ENCODE data around the gene CTIF. TPM values are rescaled to one million over a fixed set of nuclear protein-coding genes. Genes with fewer than 3 reads are reported as not detected.
"Not testable (repeated sequence)": the region's sequence is repeated elsewhere in the genome, so short reads cannot be mapped to it uniquely, and the experiment has no call there.

The CTIF gene
- total and polyA plus RNA-seq, 10 donors, result 5.2 to 39.2 (median 18.5) TPM

GRCh38 chr18:48868468-48869466 is 329.9 kb downstream of the CTIF start:
- no peaks in the 10 kb centered on the region for H3K27me3 ChIP-seq (replicated peaks in 1 of 7)
- 47 to 56% (median 51%) methylated on average over 14 of the region's 14 CpGs for WGBS, 5 donors
- peak overlapping the region in 7 of 8 donors; percentile 35 to 81 (median 62) for H3K27ac ChIP-seq
- no peaks in the 10 kb centered on the region for H3K36me3 ChIP-seq
- TF ChIP-seq POLR2A (IDR thresholded peaks at IDR 0.05), result no peak
- no peak for TF ChIP-seq CTCF (IDR thresholded peaks at IDR 0.05 in 8 of 11, conservative IDR thresholded peaks at IDR 0.05 in 3 of 11)
- TF ChIP-seq POLR2AphosphoS5 (IDR thresholded peaks at IDR 0.05), result peak in 1 of 3 donors; percentile 48
- H3K4me3 ChIP-seq, result no peak overlapping the region
- peaks cover 0 to 11% (median 9%) of the 10 kb centered on the region in 8 donors for H3K9me3 ChIP-seq
- peak; percentile 88 for DNase-seq
- peaks cover 0 to 35% (median 17%) of the 10 kb centered on the region in 6 donors for H3K4me1 ChIP-seq
- intact Hi-C loops (cut with DNase I; ENCODE audit: low total_unique reads), result no loop called here

- H3K4me3 ChIP-seq, result no peak overlapping the region
- peaks cover 0 to 35% (median 17%) of the 10 kb centered on the region in 6 donors for H3K4me1 ChIP-seq
- peak; percentile 78 for DNase-seq
- H3K27ac ChIP-seq, result peak overlapping the region in 5 of 8 donors; percentile 35 to 81 (median 75)
- TF ChIP-seq POLR2AphosphoS5 (IDR thresholded peaks at IDR 0.05), result no peak
- no peak for TF ChIP-seq CTCF (IDR thresholded peaks at IDR 0.05 in 8 of 11, conservative IDR thresholded peaks at IDR 0.05 in 3 of 11)
- TF ChIP-seq POLR2A (IDR thresholded peaks at IDR 0.05), result no peak
- WGBS, 5 donors, result 75 to 88% (median 86%) methylated on average over 3 to 5 of the region's 5 CpGs
- H3K27me3 ChIP-seq (replicated peaks in 1 of 7), result no peaks in the 10 kb centered on the region
- no peaks in the 10 kb centered on the region for H3K36me3 ChIP-seq
- intact Hi-C loops (cut with DNase I; ENCODE audit: low total_unique reads), result no loop called here
- H3K9me3 ChIP-seq, result peaks cover 0 to 11% (median 9%) of the 10 kb centered on the region in 8 donors
Measured at GRCh38 chr18:48869591-48869990, 330.8 kb downstream of the CTIF start.

DNA sequence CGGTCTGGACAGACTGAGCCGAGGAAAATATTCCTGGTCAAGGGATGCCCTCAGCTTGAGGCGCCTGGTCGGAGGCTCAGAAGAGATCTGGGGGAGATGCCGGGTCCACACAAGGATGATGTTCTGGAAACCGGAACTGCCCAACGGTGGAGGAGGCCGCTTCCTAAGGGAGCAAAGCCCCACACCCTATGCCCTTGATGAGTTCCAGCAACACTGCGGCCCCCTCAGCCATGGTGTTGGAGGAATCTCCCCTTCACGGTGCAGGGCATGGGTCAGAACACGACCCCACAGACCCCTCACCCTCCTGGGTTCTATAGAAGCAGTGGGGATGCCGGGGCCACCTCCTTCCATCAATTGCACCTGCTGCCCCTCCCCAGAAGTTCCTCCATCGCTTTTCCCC is 332.1 kb downstream of the CTIF start:
- H3K27me3 ChIP-seq (replicated peaks in 1 of 7); H3K4me3 ChIP-seq; H3K9me3 ChIP-seq; H3K27ac ChIP-seq; intact Hi-C loops (cut with DNase I; ENCODE audit: low total_unique reads); H3K36me3 ChIP-seq: not testable (repeated sequence)
- H3K4me1 ChIP-seq, result peaks cover 0 to 36% (median 17%) of the 10 kb centered on the region in 6 donors
- WGBS, 5 donors, result 91 to 96% (median 94%) methylated on average over 11 to 13 of the region's 13 CpGs
- peak; percentile 70 for DNase-seq

DNA sequence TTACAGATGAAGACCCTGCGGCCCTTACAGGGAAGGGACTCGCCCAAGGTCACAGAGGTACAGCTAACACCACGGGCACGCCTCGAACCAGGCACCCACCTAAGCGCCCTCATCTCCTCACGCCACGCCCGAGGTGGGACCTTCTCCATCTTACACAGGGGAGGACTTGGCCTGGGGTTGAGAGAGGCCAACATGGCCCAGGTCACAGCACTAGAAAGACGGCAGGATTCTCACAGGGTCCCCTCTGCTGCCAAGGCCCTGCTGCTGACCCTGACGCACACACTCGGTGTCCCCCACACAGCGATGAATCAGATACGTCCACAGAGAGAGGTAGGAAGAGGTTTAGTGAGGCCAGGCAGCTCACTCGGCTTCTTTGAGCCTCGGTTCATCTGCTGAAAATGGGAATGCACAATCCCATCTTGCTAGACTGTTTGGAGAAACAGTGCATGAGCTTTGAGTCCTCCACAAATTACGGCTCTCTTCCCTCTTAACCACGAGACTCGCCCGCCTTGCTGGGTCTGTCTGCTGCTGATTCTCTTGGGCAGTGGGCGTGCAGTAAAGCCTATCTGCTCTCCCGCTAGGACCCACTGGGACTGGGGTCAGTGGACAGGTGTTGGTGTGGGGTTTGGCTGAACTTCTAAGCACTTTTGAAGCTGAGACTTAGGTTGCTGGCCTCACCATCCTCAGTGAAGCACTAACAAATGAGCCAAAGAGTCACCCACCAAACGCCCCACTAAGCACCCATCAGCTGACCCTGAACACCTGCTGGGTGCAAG is 332.7 kb downstream of the CTIF start:
- H3K4me3 ChIP-seq, result no peak overlapping the region
- TF ChIP-seq POLR2A (IDR thresholded peaks at IDR 0.05), result no peak
- no peak for TF ChIP-seq POLR2AphosphoS5 (IDR thresholded peaks at IDR 0.05)
- no peak for TF ChIP-seq CTCF (IDR thresholded peaks at IDR 0.05 in 8 of 11, conservative IDR thresholded peaks at IDR 0.05 in 3 of 11)
- peaks cover 0 to 35% (median 17%) of the 10 kb centered on the region in 6 donors for H3K4me1 ChIP-seq
- 87 to 92% (median 91%) methylated on average over 20 to 23 of the region's 23 CpGs for WGBS, 5 donors
- H3K27me3 ChIP-seq (replicated peaks in 1 of 7), result no peaks in the 10 kb centered on the region
- intact Hi-C loops (cut with DNase I; ENCODE audit: low total_unique reads), result no loop called here
- H3K36me3 ChIP-seq, result no peaks in the 10 kb centered on the region
- no peak for DNase-seq
- H3K9me3 ChIP-seq, result no peaks in the 10 kb centered on the region
- no peak overlapping the region for H3K27ac ChIP-seq
